ENCODE results near the gene TSPO.

- TF ChIP-seq REST (IDR thresholded peaks at IDR 0.05; ENCODE audit: low read depth, low read length) (no peak), POLR2AphosphoS5 (IDR thresholded peaks at IDR 0.05; ENCODE audit: low read depth, low read length) (no peak), CTCF (IDR thresholded peaks at IDR 0.05) (no peak), JUND (IDR thresholded peaks at IDR 0.05) (no peak), EP300 (IDR thresholded peaks at IDR 0.05; ENCODE audit: borderline replicate concordance in 1 of 2, low read depth in 1 of 2, low read length in 1 of 2) (no peak), TCF12 (IDR thresholded peaks at IDR 0.05) (no peak), FOSL2 (IDR thresholded peaks at IDR 0.05; ENCODE audit: borderline replicate concordance, low read depth) (no peak), RAD21 (IDR thresholded peaks at IDR 0.05; ENCODE audit: low read length) (no peak), SIN3A (IDR thresholded peaks at IDR 0.05; ENCODE audit: borderline replicate concordance, low read depth, low read length) (no peak), USF2 (IDR thresholded peaks at IDR 0.05; ENCODE audit: borderline replicate concordance, low read depth, low read length) (no peak), EZH2phosphoT487 (IDR thresholded peaks at IDR 0.05; ENCODE audit: borderline replicate concordance, low read depth) (no peak)
These were observed 32.3 kb downstream of the TSPO start for GRCh38 chr22:43183496-43184277.

Measured in SK-N-SH (cell line).